Activated naive CD4-positive, alpha-beta T cell treated with anti-CD3 and anti-CD28 coated beads, Interleukin-2, amount 50 U/mL, for 24 hours (primary cell): ENCODE measurements around the gene PI4KA.
"Not testable (repeated sequence)": the region's sequence is repeated elsewhere in the genome, so short reads cannot be mapped to it uniquely, and the experiment has no call there.

Experiments
- H3K27ac Mint-ChIP-seq: one replicate; pipeline ENCODE4 v1.8.0; 2021; ENCODE audit warnings: mild to moderate bottlenecking, mixed read lengths
- H3K27me3 Mint-ChIP-seq: one replicate; pipeline ENCODE4 v1.8.0; 2021; ENCODE audit warnings: mixed read lengths
- H3K36me3 Mint-ChIP-seq: one replicate; pipeline ENCODE4 v1.8.0; 2021; ENCODE audit warnings: mixed read lengths
- H3K4me1 Mint-ChIP-seq: one replicate; pipeline ENCODE4 v1.8.0; 2021; ENCODE audit warnings: mixed read lengths
- H3K4me3 Mint-ChIP-seq: one replicate; pipeline ENCODE4 v1.8.0; 2021; ENCODE audit warnings: mild to moderate bottlenecking, mixed read lengths
- H3K9me3 Mint-ChIP-seq: one replicate; pipeline ENCODE4 v1.8.0; 2021; ENCODE audit warnings: mixed read lengths

The PI4KA gene

DNA sequence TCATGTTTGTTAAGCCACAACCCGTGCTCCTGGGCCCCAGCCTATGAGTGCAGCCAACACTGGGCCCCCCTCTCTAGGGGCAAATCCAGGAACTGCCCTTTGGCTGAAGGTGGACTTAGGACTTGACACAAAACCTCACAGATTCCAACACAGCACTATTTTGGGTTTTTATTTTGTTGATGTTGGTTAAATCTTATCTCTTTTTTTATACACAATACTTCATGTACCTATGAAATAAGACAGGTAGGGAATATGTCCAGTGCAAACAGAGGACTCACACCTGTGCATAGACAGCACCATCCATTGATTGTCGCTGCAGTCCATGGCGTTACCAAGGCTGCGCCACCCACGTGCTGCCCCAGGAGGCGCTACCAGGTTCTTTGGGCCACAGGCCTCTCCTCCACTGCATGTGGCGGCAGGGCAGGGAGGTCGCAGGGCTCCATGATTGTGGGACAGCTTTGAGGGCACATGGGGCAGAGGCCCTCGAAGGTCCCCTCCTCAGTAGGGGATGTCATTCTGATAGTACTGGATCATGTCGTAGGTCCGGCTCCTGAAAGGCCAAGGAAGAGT, 151.0 kb downstream of the PI4KA start:
- not testable (repeated sequence) for H3K27me3 Mint-ChIP-seq, H3K9me3 Mint-ChIP-seq, H3K36me3 Mint-ChIP-seq, H3K4me3 Mint-ChIP-seq, H3K27ac Mint-ChIP-seq, H3K4me1 Mint-ChIP-seq

DNA sequence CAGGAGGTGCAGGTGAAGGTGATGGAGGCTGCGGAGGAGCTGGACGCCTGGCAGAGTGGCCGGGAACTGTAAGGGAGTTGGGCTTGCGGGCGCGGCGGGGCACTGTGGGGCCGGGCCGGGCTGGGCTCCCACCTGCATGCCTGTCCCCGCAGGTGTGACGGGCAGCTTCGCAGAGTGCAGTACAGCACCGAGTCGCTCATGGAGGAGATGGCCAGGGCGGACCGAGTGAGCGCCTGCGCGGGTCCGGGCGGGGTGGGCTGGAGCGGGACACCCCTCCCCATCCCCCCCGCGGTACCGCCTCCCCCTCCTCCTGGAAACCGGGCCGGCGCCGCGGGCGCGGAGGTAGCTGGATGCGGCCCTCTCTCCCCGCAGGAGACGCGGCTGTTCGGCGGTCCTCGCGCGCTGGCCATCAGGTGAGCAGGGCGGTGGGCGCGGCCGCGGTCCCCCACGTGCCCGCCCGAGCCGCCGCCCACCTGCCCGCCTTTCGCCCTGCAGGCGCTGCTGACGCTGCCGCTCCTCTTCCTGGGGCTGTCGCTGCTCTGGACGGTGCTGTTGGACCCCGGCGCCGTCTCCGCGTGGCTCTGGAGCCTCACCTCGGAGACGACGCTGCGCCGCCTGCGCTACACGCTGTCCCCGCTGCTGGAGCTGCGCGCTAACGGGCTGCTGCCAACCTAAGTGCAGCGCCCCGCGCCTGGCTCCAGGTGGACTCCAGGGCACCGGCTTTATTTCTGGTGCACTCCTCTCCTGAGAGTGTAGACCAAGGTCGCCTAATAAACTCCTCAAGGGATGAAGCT, 154.6 kb downstream of the PI4KA start:
- H3K36me3 Mint-ChIP-seq, H3K9me3 Mint-ChIP-seq, H3K27me3 Mint-ChIP-seq: not testable (repeated sequence)
- Mint-ChIP-seq H3K27ac (peak overlapping the region; percentile 30), H3K4me1 (peaks cover 14% of the 10 kb centered on the region), H3K4me3 (peak overlapping the region; percentile 76)

DNA sequence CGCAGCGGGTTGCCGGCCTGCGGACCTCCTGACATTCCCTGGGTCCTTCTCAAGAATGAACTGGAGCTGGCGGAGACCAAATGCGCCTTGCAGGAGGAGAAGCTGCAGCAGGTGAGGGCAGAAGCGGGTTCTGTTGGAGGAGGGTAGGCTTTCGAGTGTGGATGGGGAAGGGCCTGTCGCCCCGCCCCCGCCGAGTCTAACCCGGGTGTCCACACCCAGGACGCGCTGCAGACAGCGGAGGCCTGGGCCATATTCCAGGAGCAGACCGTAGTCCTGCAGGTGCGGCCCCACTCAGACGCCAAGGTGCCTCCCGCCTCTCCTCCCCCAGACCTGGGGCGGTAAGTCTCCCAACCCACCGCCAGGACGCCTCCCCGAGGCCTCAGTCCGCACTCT, 155.2 kb downstream of the PI4KA start:
- H3K27me3 Mint-ChIP-seq, H3K9me3 Mint-ChIP-seq, H3K27ac Mint-ChIP-seq, H3K36me3 Mint-ChIP-seq: not testable (repeated sequence)
- H3K4me1 Mint-ChIP-seq: peaks cover 14% of the 10 kb centered on the region
- peak overlapping the region; percentile 98 for H3K4me3 Mint-ChIP-seq

DNA sequence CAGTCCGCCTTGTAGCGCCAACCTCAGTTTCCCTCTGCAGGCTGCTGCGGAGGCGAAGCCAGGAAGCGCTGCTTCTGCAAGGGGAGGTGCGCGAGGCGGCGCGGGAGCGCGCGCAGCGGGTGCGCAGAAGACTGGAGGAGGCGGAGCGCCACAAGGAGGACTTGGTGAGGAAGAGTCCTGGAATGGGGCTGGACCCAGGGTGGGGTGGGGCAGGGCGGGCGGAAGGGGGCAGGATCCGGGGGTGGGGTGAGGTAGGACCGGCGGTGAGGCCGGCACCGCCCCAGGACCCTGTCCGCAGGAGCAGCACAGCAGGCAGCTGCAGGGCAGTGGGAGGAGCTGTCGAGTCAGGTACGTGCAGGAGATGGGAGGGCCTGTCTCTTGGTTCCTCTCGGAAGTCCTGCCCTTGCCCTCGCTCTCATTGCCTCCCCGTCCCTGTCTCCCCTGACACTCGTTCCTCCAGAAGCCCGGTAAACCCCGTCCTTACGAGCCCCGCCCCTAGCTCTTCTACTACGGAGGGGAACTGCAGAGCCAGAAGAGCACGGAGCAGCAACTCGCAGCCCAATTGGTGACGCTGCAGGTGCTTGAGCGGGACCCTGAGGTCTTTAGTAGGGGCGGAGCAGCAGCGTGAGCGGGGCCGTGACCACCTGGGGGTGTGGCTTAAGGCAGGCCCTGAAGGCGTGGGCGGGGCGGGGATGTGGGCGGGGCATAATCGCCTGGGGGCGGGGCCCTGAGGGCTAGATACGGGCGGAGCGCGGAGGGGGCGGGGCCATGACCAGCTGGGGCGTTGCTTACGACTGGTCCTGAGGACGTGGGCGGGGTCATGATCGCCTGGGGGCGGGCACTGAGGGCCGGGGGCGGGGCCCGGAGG, 155.8 kb downstream of the PI4KA start:
- H3K4me1 Mint-ChIP-seq: peaks cover 15% of the 10 kb centered on the region

DNA sequence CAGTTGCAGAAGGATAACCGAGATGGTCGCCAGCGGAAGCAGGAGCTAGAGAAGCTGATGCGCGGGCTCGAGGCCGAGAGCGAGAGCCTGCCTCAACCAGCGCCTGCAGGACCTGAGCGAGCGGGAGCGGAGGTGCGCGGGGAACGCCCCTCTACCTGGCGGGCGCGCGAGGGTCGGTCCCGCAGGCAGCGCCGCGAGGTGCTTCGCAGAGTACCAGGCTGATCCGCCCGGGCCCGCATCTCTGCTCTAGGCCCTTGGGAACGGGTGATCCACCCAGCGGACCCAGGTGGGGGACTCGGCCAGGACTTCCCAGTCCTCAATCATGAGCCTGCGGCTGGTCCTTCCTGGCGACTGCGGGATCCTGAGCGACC, 156.5 kb downstream of the PI4KA start:
- H3K9me3 Mint-ChIP-seq, H3K27me3 Mint-ChIP-seq, H3K36me3 Mint-ChIP-seq, H3K27ac Mint-ChIP-seq: not testable (repeated sequence)
- peaks cover 21% of the 10 kb centered on the region for H3K4me1 Mint-ChIP-seq
- peak overlapping the region; percentile 98 for H3K4me3 Mint-ChIP-seq

More for the DNA sequence above, 155.8 kb downstream of the PI4KA start:
- not testable (repeated sequence) for H3K36me3 Mint-ChIP-seq, H3K9me3 Mint-ChIP-seq, H3K27me3 Mint-ChIP-seq
- H3K4me3 Mint-ChIP-seq: peak overlapping the region; percentile 98
- H3K27ac Mint-ChIP-seq: peak overlapping the region; percentile 96

DNA sequence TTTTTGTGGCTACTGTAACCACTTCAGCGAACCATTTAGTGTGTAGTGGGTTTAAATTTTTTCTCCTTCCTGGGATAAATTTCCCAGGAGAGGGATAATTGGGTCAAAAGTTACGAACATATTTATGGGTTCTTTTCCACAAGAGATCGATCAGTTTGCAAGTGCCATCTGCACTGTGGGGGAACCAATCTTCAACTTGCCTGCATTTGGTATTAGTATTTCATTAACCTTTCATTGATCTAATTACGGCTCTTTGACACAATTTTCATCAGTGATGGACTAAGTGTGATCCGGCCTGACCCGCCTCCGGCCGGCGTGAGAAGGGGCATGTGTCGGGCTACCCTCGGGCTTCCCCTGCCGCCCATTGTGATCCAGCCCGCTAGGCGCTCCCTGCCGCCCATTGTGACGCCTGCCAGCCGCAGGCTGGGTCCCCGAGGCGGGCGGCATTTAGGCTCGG, 156.9 kb downstream of the PI4KA start:
- Mint-ChIP-seq H3K4me3 (peak overlapping the region; percentile 98), H3K4me1 (peaks cover 22% of the 10 kb centered on the region)
- H3K9me3 Mint-ChIP-seq, H3K27ac Mint-ChIP-seq, H3K36me3 Mint-ChIP-seq, H3K27me3 Mint-ChIP-seq: not testable (repeated sequence)

DNA sequence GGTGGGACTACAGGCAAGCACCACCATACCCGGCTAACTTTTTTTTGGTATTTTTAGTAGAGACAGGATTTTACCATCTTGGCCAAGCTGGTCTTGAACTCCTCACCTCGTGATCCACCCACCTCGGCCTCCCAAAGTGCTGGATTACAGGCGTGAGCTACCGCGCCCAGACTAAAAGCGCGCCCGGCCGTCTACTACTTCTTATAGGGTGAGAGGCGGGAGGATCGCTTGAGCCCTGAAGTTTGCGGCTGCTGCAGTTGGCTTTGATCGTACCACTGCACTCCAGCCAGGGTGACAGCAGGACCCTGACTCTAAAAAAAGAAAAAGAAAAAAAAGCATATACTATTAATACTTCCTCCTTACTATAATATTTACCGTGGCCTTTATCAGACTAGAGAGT, 158.3 kb downstream of the PI4KA start:
- not testable (repeated sequence) for H3K36me3 Mint-ChIP-seq, H3K4me3 Mint-ChIP-seq, H3K9me3 Mint-ChIP-seq, H3K27me3 Mint-ChIP-seq, H3K27ac Mint-ChIP-seq
- H3K4me1 Mint-ChIP-seq: peaks cover 22% of the 10 kb centered on the region

DNA sequence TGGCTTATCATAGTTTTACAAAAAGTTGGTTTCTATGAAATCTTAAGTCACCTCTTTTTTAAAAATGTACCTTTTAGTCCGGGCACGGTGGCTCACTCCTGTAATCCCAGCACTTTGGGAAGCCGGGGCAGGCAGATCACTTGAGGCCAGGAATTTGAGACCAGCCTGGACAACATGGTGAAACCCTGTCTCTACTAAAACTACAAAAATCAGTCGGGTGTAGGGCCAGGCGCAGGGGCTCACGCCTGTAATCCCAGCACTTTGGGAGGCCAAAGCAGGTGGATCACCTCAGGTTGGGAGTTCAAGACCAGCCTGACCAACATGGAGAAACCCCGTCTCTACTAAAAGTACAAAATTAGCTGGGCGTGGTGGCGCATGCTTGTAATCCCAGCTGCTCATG, 158.8 kb downstream of the PI4KA start:
- peaks cover 22% of the 10 kb centered on the region for H3K4me1 Mint-ChIP-seq
- not testable (repeated sequence) for H3K4me3 Mint-ChIP-seq, H3K9me3 Mint-ChIP-seq, H3K27me3 Mint-ChIP-seq, H3K27ac Mint-ChIP-seq, H3K36me3 Mint-ChIP-seq

DNA sequence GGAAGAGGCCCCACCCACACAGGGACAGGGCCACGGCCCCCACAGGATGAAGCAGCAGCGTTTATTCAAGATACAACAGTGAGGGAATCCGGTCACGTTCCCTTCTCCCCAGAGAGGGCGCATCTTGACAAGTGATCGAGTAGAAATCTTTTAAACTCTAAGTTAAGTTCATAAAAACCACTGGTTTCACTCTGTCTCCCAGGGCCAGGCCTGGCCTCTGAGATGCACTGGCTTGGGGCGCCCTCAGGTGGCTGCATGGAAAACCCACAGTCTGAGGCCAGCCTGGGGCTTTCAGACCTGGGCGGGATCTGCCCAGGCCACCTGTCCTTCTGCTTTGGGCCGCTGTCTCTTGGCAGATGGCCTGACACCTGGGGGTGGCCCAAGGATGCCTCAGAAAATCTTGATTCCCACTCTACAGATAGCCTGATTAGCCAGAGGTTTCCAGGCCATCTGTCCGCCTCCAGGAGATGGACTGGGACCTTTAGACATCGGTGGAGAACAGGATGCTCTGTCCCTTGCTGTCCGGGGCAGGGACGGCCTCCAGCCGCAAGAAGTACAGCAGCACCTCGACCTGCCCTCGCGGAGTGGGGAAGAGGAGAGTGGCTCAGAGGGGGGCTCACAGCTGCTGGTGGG, 161.0 kb downstream of the PI4KA start:
- not testable (repeated sequence) for H3K27ac Mint-ChIP-seq, H3K9me3 Mint-ChIP-seq, H3K27me3 Mint-ChIP-seq, H3K4me3 Mint-ChIP-seq, H3K36me3 Mint-ChIP-seq
- H3K4me1 Mint-ChIP-seq: peaks cover 17% of the 10 kb centered on the region

DNA sequence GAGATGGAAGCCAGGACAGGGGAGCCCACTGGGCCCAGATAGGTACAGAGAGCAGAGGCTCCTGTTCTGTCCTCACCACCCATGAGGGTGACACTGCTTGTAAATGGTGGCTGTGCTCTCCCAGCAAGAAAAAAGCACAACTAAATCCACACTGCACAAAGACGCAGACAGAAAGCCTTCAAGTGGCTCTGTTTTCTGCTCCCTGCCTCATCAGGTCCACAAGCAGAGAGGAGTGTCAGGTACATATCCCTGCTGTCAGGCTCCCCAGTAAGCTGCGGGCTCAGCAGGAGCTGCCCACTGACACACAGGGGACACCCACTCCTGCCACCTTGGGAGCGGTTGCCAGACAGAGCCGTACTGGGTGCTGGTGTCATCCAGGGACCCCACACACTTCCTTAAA, 162.6 kb downstream of the PI4KA start:
- H3K4me1 Mint-ChIP-seq, H3K27me3 Mint-ChIP-seq, H3K4me3 Mint-ChIP-seq, H3K9me3 Mint-ChIP-seq, H3K36me3 Mint-ChIP-seq, H3K27ac Mint-ChIP-seq: not testable (repeated sequence)

DNA sequence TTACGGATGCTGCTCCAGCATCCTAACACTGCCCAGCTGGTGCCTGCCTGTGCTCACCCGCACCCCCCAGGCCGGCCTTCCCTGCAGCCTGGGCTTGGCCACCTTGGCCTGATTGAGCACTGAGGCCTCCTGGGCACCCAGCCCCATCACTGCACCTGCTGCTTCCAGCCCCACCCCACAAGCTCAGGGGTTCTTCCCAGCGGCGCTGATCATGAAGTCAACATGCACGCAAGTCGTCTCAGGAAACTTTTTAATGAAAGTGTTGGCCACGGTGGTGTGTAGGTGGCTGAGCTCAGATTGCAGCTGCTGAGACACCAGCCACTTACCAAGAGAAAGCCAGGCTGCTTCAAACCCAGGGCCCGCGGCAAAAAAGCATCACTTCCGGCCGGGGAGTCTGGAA, 163.4 kb downstream of the PI4KA start:
- not testable (repeated sequence) for H3K27ac Mint-ChIP-seq, H3K36me3 Mint-ChIP-seq, H3K27me3 Mint-ChIP-seq, H3K4me1 Mint-ChIP-seq, H3K9me3 Mint-ChIP-seq, H3K4me3 Mint-ChIP-seq

DNA sequence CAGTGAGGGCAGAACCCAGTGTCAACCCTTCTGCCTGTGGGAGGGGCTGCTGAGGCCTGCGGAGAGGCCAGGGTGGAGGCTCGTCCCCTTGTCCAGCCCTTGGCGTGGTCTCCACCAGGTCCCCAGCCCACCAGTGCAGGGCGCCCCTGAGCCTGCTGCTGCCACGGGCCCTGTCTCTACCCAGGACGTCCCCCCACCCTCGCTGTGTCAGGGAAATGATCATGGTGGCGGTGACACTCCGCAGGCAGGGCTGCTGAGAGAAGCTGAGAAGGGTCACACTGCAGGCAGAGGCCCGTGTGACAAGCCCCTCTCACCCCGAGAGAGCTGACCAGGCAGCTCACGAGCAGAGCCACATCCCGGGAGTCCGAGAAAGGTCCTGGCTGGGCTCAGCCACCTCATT, 164.4 kb downstream of the PI4KA start:
- H3K9me3 Mint-ChIP-seq, H3K4me3 Mint-ChIP-seq, H3K36me3 Mint-ChIP-seq, H3K4me1 Mint-ChIP-seq, H3K27me3 Mint-ChIP-seq, H3K27ac Mint-ChIP-seq: not testable (repeated sequence)

DNA sequence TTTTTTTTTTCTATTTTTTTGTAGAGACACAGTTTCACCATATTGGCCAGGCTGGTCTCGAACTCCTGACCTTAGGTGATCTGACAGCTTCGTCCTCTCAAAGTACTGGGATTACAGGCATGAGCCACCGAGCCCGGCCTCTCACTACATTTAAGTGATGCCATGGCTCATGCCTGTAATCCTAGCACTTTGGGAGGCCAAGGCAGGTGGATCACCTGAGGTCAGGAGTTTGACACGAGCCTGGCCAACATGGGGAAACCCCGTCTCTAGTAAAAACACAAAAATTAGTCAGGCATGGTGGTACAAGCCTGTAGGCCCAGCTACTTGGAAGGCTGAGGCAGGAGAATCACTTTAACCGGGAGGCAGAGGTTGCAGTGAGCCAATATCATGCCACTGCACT, 165.7 kb downstream of the PI4KA start:
- not testable (repeated sequence) for H3K36me3 Mint-ChIP-seq, H3K4me1 Mint-ChIP-seq, H3K9me3 Mint-ChIP-seq, H3K27me3 Mint-ChIP-seq, H3K4me3 Mint-ChIP-seq, H3K27ac Mint-ChIP-seq

DNA sequence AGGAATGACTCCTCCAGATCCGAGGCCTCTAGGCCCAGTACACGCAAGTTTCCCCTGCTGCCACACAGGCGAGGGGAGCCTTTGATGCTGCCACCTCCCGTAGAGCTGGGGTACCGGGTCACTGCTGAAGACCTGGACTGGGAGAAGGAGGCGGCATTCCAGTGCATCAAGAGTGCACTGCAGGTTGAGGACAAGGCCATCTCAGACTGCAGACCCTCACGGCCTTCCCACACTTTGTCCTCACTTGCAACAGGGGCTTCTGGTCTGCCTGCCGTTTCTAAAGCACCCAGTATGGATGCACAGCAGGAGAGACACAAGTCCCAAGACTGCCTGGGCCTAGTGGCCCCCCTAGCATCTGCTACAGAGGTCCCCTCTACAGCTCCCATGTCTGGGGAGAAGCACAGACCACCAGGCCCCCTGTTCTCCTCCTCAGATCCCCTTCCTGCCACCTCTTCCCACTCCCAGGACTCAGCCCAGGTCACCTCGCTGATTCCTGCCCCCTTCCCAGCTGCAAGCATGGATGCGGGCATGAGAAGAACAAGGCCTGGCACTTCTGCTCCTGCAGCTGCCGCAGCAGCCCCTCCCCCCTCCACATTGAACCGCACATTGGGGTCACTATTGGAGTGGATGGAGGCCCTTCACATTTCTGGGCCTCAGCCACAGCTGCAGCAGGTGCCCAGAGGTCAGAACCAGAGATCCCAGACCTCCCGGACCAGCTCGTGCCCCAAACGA, 167.9 kb downstream of the PI4KA start:
- H3K4me3 Mint-ChIP-seq, H3K27ac Mint-ChIP-seq, H3K27me3 Mint-ChIP-seq, H3K36me3 Mint-ChIP-seq, H3K9me3 Mint-ChIP-seq, H3K4me1 Mint-ChIP-seq: not testable (repeated sequence)

DNA sequence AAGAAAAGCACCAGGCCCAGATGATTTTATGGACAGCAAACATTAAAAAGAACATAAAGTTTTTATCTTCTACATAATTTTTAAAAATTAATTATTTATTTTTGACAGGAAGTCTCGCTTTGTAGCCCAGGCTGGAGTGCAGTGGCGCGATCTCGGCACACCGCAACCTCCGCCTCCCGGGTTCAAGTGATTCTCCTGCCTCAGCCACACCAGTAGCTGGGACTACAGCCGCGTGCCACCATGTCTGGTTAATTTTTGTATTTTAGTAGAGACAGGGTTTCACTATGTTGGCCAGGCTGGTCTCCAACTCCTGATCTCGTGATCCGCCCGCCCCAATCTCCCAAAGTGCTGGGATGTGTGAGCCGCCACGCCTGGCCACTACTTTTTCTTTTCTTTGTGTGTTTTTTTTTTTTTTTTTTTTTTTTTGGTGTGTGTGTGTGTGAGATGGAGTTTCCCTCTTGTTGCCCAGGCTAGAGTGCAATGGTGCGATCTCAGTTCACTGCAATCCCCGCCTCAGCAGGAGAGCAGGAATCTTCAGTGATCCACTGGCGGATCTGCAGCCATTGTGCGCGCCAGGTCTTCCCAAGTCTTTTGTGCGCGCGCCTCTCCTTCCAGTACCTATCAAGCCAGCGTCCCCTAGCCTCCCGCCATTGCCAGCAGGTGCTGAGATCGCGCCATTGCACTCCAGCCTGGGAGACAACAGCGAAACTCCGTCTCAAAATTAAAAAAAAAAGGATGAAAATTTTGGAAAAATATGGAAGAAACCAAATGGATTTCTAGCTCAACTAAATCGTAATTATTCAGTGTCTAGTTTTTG, 171.0 kb downstream of the PI4KA start:
- not testable (repeated sequence) for H3K27me3 Mint-ChIP-seq, H3K9me3 Mint-ChIP-seq, H3K36me3 Mint-ChIP-seq, H3K4me3 Mint-ChIP-seq, H3K27ac Mint-ChIP-seq, H3K4me1 Mint-ChIP-seq
